Gastrocnemius medialis (tissue), 4 donors: ENCODE data around the gene TCOF1.

Source experiments
- CTCF ChIP-seq, 5 experiments: fragments of 450-650 bp in 3 of 5; fragments of 200-600 bp in 2 of 5; sonication (generic) in 2 of 5; IDR thresholded peaks in 4 of 5; conservative IDR thresholded peaks in 1 of 5; 1 replicate in 4 of 5; 2 replicates in 1 of 5; pipeline ENCODE4 v1.5.1; 2016 to 2019; ENCODE audit warnings: antibody characterized with exemption in 5 of 5, mild to moderate bottlenecking in 3 of 5, moderate library complexity in 3 of 5
- POLR2A ChIP-seq, 2 donors: fragments of 450-650 bp; IDR thresholded peaks; one replicate each; pipeline ENCODE4 v1.6.1; 2017; ENCODE audit warnings: antibody characterized with exemption in 2 of 2, mild to moderate bottlenecking in 2 of 2, moderate library complexity in 2 of 2

DNA sequence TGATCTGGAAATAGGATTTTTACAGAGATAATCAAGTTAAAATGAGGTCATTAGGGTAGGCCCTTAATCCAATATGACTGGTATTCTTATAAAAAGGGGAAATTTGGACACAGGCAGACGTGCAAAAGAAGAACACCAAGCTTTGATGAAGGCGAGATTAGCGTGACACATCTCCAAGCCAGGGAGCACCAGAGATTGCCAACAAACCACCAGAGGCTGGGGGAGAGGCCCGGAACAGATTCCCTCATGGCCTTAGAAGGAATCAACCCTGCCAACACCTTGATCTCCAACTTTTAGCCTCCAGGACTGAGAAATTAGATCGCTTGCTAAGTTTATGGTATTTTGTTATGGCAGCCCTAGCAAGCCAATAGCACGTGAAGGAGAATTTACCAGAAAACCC, 44.0 kb upstream of the TCOF1 start:
- TF ChIP-seq CTCF (IDR thresholded peaks at IDR 0.05 in 4 of 5, conservative IDR thresholded peaks at IDR 0.05 in 1 of 5) (no peak), POLR2A (IDR thresholded peaks at IDR 0.05) (no peak)
